ENCODE results near the gene RIN2. TPM values are rescaled to one million over a fixed set of nuclear protein-coding genes. Genes with fewer than 3 reads are reported as not detected.

The RIN2 gene
- total RNA-seq, 1 donor: 55.7 TPM

GRCh38 chr20:19789446-19789845 is 31.4 kb downstream of the RIN2 start:
- no peak for DNase-seq (ENCODE audit: insufficient read length, low spot score, missing footprints)
- peaks cover 26% of the 10 kb centered on the region for H3K4me1 ChIP-seq (ENCODE audit: insufficient read depth, low read length)
- H3K27ac ChIP-seq (ENCODE audit: low read depth, low read length): no peak overlapping the region
- no peak overlapping the region for H2AFZ ChIP-seq (ENCODE audit: low read length)
- H3K4me2 ChIP-seq (ENCODE audit: insufficient read depth, low read length): no peak overlapping the region
- H4K20me1 ChIP-seq (ENCODE audit: insufficient read depth, low read length): no peaks in the 10 kb centered on the region
- no peaks in the 10 kb centered on the region for H3K36me3 ChIP-seq (ENCODE audit: insufficient read depth, low read length)
- H3K79me2 ChIP-seq (ENCODE audit: insufficient read depth, low read length): peaks cover 5% of the 10 kb centered on the region
- H3K9me3 ChIP-seq (ENCODE audit: low read depth, low read length): no peaks in the 10 kb centered on the region
- H3K27me3 ChIP-seq (ENCODE audit: insufficient read depth, low read length): no peaks in the 10 kb centered on the region
- TF ChIP-seq, protein P1, sequence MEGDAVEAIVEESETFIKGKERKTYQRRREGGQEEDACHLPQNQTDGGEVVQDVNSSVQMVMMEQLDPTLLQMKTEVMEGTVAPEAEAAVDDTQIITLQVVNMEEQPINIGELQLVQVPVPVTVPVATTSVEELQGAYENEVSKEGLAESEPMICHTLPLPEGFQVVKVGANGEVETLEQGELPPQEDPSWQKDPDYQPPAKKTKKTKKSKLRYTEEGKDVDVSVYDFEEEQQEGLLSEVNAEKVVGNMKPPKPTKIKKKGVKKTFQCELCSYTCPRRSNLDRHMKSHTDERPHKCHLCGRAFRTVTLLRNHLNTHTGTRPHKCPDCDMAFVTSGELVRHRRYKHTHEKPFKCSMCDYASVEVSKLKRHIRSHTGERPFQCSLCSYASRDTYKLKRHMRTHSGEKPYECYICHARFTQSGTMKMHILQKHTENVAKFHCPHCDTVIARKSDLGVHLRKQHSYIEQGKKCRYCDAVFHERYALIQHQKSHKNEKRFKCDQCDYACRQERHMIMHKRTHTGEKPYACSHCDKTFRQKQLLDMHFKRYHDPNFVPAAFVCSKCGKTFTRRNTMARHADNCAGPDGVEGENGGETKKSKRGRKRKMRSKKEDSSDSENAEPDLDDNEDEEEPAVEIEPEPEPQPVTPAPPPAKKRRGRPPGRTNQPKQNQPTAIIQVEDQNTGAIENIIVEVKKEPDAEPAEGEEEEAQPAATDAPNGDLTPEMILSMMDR (IDR thresholded peaks at IDR 0.05; ENCODE audit: extremely low read depth, low read depth, low read length): no peak
- H3K4me3 ChIP-seq (ENCODE audit: insufficient read depth, low read length): no peak overlapping the region

DNA sequence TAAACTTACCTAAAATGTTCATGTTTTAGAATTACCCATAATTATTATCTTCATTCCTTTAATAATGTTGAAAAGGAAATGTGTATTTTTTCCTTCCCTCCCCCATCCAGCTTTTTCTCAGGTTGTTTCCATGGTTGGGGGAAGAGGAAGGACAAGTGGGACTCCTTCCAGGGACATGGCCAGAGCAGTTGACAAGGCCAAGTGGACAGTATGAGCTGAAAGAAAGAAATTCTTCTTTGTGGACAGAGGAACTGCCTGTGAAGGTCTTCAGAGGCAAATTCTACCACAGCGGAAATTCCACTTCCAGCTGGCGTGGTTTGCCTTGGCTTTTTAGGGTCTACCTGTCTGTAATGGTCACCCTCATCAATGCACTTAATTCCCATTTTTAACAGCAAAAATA is 33.8 kb downstream of the RIN2 start:
- TF ChIP-seq, protein P1 (IDR thresholded peaks at IDR 0.05; ENCODE audit: extremely low read depth, low read depth, low read length): no peak
- Histone ChIP-seq H4K20me1 (ENCODE audit: insufficient read depth, low read length) (no peaks in the 10 kb centered on the region), H3K36me3 (ENCODE audit: insufficient read depth, low read length) (no peaks in the 10 kb centered on the region), H3K79me2 (ENCODE audit: insufficient read depth, low read length) (peaks cover 7% of the 10 kb centered on the region), H3K27me3 (ENCODE audit: insufficient read depth, low read length) (no peaks in the 10 kb centered on the region), H3K4me1 (ENCODE audit: insufficient read depth, low read length) (peaks cover 2% of the 10 kb centered on the region), H3K4me2 (ENCODE audit: insufficient read depth, low read length) (no peak overlapping the region), H3K27ac (ENCODE audit: low read depth, low read length) (no peak overlapping the region), H3K9me3 (ENCODE audit: low read depth, low read length) (no peaks in the 10 kb centered on the region), H2AFZ (ENCODE audit: low read length) (no peak overlapping the region), H3K4me3 (ENCODE audit: insufficient read depth, low read length) (no peak overlapping the region)
- DNase-seq (ENCODE audit: insufficient read length, low spot score, missing footprints): no peak

- Histone ChIP-seq H3K4me2 (ENCODE audit: insufficient read depth, low read length) (no peak overlapping the region), H3K4me3 (ENCODE audit: insufficient read depth, low read length) (no peak overlapping the region), H3K36me3 (ENCODE audit: insufficient read depth, low read length) (no peaks in the 10 kb centered on the region), H4K20me1 (ENCODE audit: insufficient read depth, low read length) (no peaks in the 10 kb centered on the region), H2AFZ (ENCODE audit: low read length) (no peak overlapping the region), H3K4me1 (ENCODE audit: insufficient read depth, low read length) (no peaks in the 10 kb centered on the region), H3K79me2 (ENCODE audit: insufficient read depth, low read length) (peaks cover 2% of the 10 kb centered on the region), H3K9me3 (ENCODE audit: low read depth, low read length) (no peaks in the 10 kb centered on the region), H3K27me3 (ENCODE audit: insufficient read depth, low read length) (no peaks in the 10 kb centered on the region), H3K27ac (ENCODE audit: low read depth, low read length) (no peak overlapping the region)
- DNase-seq (ENCODE audit: insufficient read length, low spot score, missing footprints): no peak
- TF ChIP-seq, protein P1 (IDR thresholded peaks at IDR 0.05; ENCODE audit: extremely low read depth, low read depth, low read length): no peak
These were observed 35.7 kb downstream of the RIN2 start for GRCh38 chr20:19793716-19794115.

- no peak overlapping the region for H2AFZ ChIP-seq (ENCODE audit: low read length)
- no peak for DNase-seq (ENCODE audit: insufficient read length, low spot score, missing footprints)
These were observed 36.9 kb downstream of the RIN2 start for GRCh38 chr20:19794941-19795340.

More at GRCh38 chr20:19794941-19795340, 36.9 kb downstream of the RIN2 start:
- no peaks in the 10 kb centered on the region for H4K20me1 ChIP-seq (ENCODE audit: insufficient read depth, low read length)
- no peak overlapping the region for H3K4me3 ChIP-seq (ENCODE audit: insufficient read depth, low read length)
- H3K4me2 ChIP-seq (ENCODE audit: insufficient read depth, low read length): no peak overlapping the region
- no peak overlapping the region for H3K27ac ChIP-seq (ENCODE audit: low read depth, low read length)
- TF ChIP-seq, protein P1 (IDR thresholded peaks at IDR 0.05; ENCODE audit: extremely low read depth, low read depth, low read length): no peak
- H3K4me1 ChIP-seq (ENCODE audit: insufficient read depth, low read length): no peaks in the 10 kb centered on the region
- H3K27me3 ChIP-seq (ENCODE audit: insufficient read depth, low read length): no peaks in the 10 kb centered on the region
- H3K36me3 ChIP-seq (ENCODE audit: insufficient read depth, low read length): peaks cover 4% of the 10 kb centered on the region
- no peaks in the 10 kb centered on the region for H3K9me3 ChIP-seq (ENCODE audit: low read depth, low read length)
- peaks cover 2% of the 10 kb centered on the region for H3K79me2 ChIP-seq (ENCODE audit: insufficient read depth, low read length)
